Suprapubic skin (tissue), 3 donors: ENCODE data around the gene KCNA1.

Source experiments
- EP300 ChIP-seq: sonication (generic); formaldehyde crosslinking; IDR thresholded peaks from one replicate; pipeline ENCODE4 v1.6.1; 2017; ENCODE audit warnings: antibody characterized with exemption
- POLR2A ChIP-seq, 2 donors: fragments of 450-650 bp; IDR thresholded peaks; one replicate each; pipeline ENCODE4 v1.6.1; 2017; ENCODE audit warnings: antibody characterized with exemption in 2 of 2, mild to moderate bottlenecking in 2 of 2, moderate library complexity in 2 of 2
- TF ChIP-seq, protein P1 (sequence below), 2 donors: fragments of 200-600 bp in 1 of 2; fragments of 450-650 bp in 1 of 2; sonication (generic) in 1 of 2; IDR thresholded peaks; one replicate each; pipeline ENCODE4 v1.5.1; 2016 to 2019; ENCODE audit warnings: antibody characterized with exemption in 2 of 2, mild to moderate bottlenecking in 1 of 2, moderate library complexity in 1 of 2

DNA sequence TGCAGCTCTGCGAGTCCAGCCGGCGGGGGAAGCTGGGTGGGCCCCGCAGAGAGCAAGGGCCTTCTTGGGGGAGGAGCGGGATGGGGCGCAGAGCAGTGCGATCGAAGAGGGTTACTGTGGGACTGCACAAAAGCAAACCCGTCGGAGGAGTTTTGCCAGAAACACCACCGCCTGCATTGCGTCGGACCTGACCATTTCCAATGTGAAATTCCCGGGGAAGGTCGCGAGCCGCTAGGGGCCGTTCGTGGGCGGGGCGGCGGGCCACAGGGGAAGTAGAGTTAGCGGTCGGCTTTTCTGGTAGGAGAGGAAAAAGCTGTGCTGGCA is 333 bp upstream of the KCNA1 start:
- TF ChIP-seq POLR2A (IDR thresholded peaks at IDR 0.05) (no peak), EP300 (no peak)
- TF ChIP-seq, protein P1, sequence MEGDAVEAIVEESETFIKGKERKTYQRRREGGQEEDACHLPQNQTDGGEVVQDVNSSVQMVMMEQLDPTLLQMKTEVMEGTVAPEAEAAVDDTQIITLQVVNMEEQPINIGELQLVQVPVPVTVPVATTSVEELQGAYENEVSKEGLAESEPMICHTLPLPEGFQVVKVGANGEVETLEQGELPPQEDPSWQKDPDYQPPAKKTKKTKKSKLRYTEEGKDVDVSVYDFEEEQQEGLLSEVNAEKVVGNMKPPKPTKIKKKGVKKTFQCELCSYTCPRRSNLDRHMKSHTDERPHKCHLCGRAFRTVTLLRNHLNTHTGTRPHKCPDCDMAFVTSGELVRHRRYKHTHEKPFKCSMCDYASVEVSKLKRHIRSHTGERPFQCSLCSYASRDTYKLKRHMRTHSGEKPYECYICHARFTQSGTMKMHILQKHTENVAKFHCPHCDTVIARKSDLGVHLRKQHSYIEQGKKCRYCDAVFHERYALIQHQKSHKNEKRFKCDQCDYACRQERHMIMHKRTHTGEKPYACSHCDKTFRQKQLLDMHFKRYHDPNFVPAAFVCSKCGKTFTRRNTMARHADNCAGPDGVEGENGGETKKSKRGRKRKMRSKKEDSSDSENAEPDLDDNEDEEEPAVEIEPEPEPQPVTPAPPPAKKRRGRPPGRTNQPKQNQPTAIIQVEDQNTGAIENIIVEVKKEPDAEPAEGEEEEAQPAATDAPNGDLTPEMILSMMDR (IDR thresholded peaks at IDR 0.05) = no peak
